Right lobe of liver (tissue), 6 donors: ENCODE results near the gene MAPK8IP3. TPM values are rescaled to one million over a fixed set of nuclear protein-coding genes. Genes with fewer than 3 reads are reported as not detected.
A peak's percentile ranks its signal among the peaks of the same experiment; 100 is the strongest.

Experiments
- ATAC-seq, 4 donors: fragments of 200-7000 bp; cut with Tn5 transposase; one replicate each; pipeline ENCODE4 v1.9.1; 2020; ENCODE audit warnings: mild to moderate bottlenecking in 4 of 4, moderate library complexity in 4 of 4
- DNase-seq, 3 donors: peaks; one replicate each; pipeline ENCODE4 v3.0.0-alpha.2; 2020
- H3K27ac ChIP-seq, 3 donors: fragments of 200-600 bp; one replicate each; pipeline ENCODE4 v1.8.0; 2022
- H3K27me3 ChIP-seq, 2 donors: fragments of 200-600 bp; one replicate each; pipeline ENCODE4 v1.8.0; 2022
- H3K36me3 ChIP-seq, 4 donors: fragments of 200-600 bp; sonication (generic) in 1 of 4; one replicate each; pipeline versions ENCODE4 v1.5.1 to v1.8.0; 2017 to 2022; ENCODE audit warnings: control low read depth in 1 of 4
- H3K4me1 ChIP-seq, 4 donors: fragments of 200-600 bp; sonication (generic) in 1 of 4; one replicate each; pipeline versions ENCODE4 v1.5.1 to v1.8.0; 2017 to 2022; ENCODE audit warnings: control low read depth in 1 of 4
- H3K4me3 ChIP-seq, 3 donors: fragments of 200-600 bp; one replicate each; pipeline ENCODE4 v1.8.0; 2022
- H3K9me3 ChIP-seq, 4 donors: fragments of 200-600 bp; sonication (generic) in 1 of 4; one replicate each; pipeline versions ENCODE4 v1.5.1 to v1.8.0; 2017 to 2022; ENCODE audit warnings: control low read depth in 1 of 4
- CTCF ChIP-seq, 4 donors: fragments of 200-600 bp in 3 of 4; fragments of 450-650 bp in 1 of 4; IDR thresholded peaks; one replicate each; pipeline versions ENCODE4 v1.5.1 to v1.8.0; 2016 to 2022; ENCODE audit warnings: antibody characterized with exemption in 4 of 4, mild to moderate bottlenecking in 2 of 4
- POLR2A ChIP-seq: fragments of 450-650 bp; IDR thresholded peaks from one replicate; pipeline ENCODE4 v1.6.1; 2017; ENCODE audit warnings: antibody characterized with exemption, mild to moderate bottlenecking
- WGBS: methylation state at CpG from one replicate; pipeline ENCODE4 v1.1.6; 2018; ENCODE audit warnings: low coverage, low lambda C conversion rate; ENCODE audit not compliant: insufficient coverage; ENCODE audit errors: missing lambda C conversion rate; 5-methylcytosine and 5-hydroxymethylcytosine counted together
- intact Hi-C, 2 donors: fragments of 100-400 bp; cut with DNase I; formaldehyde crosslinking; loops; one replicate each; pipeline versions ENCODE4 v1.11.2 to v1.14.1; 2022
- long read RNA-seq: library from polyadenylated mRNA; unstranded; transcript quantifications from one replicate; pipeline ENCODE4 v2.0.0, GENCODE V29; 2019
- total RNA-seq, 6 experiments: library from RNA; depleted of rRNA in 2 of 6; stranded (reverse); fragments of >200 nt in 2 of 6; fragmentation: NEBNext Ultra II Directional in 3 of 6; extraction: Animal tissue kit (Norgen Biotek cat#: 25700) in 3 of 6; gene quantifications; one replicate each; pipeline versions ENCODE4 v1.1.0 to v1.2.4, GENCODE V29; 2016 to 2023
- donor health status: DM: no; HTN: yes; CAD: no.
- donor health status: DM: no; HTN: no; CAD: no.
- donor health status: DM: no; HTN: no; CAD: no.
- donor health status: DM: no; HTN: yes; CAD: no.
- donor health status: DM: no; HTN: yes; CAD: no.

Gene MAPK8IP3, protein sequence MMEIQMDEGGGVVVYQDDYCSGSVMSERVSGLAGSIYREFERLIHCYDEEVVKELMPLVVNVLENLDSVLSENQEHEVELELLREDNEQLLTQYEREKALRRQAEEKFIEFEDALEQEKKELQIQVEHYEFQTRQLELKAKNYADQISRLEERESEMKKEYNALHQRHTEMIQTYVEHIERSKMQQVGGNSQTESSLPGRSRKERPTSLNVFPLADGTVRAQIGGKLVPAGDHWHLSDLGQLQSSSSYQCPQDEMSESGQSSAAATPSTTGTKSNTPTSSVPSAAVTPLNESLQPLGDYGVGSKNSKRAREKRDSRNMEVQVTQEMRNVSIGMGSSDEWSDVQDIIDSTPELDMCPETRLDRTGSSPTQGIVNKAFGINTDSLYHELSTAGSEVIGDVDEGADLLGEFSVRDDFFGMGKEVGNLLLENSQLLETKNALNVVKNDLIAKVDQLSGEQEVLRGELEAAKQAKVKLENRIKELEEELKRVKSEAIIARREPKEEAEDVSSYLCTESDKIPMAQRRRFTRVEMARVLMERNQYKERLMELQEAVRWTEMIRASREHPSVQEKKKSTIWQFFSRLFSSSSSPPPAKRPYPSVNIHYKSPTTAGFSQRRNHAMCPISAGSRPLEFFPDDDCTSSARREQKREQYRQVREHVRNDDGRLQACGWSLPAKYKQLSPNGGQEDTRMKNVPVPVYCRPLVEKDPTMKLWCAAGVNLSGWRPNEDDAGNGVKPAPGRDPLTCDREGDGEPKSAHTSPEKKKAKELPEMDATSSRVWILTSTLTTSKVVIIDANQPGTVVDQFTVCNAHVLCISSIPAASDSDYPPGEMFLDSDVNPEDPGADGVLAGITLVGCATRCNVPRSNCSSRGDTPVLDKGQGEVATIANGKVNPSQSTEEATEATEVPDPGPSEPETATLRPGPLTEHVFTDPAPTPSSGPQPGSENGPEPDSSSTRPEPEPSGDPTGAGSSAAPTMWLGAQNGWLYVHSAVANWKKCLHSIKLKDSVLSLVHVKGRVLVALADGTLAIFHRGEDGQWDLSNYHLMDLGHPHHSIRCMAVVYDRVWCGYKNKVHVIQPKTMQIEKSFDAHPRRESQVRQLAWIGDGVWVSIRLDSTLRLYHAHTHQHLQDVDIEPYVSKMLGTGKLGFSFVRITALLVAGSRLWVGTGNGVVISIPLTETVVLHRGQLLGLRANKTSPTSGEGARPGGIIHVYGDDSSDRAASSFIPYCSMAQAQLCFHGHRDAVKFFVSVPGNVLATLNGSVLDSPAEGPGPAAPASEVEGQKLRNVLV (N-terminal part only)
- 10 to 100 TPM in 5 of 6 experiments, 1 to 10 TPM in 1; 8.7 to 37.3 (median 23.0) TPM for total RNA-seq
- long read RNA-seq, result 0 reads

- ATAC-seq (peak; percentile 89 to 96 (median 92)), DNase-seq (peak; percentile 93 to 95 (median 94))
- H3K27me3 ChIP-seq, result no peaks in the 10 kb centered on the region
- H3K27ac ChIP-seq, result peak within 1 kb of the TSS; percentile 58 to 93 (median 81)
- H3K4me3 ChIP-seq, result peak within 1 kb of the TSS; percentile 63 to 97 (median 82)
- TF ChIP-seq CTCF (IDR thresholded peaks at IDR 0.05), result peak; percentile 95 to 100 (median 100)
- peak; percentile 97 for TF ChIP-seq POLR2A
- intact Hi-C loops, result no loop called here
- H3K9me3 ChIP-seq, result no peaks in the 10 kb centered on the region
- peaks cover 0 to 9% (median under 1%) of the 10 kb centered on the region in 4 donors for H3K36me3 ChIP-seq
- peaks cover 0 to 20% (median 6%) of the 10 kb centered on the region in 4 donors for H3K4me1 ChIP-seq
- 0% methylated on average over 17 of the region's 79 CpGs for WGBS
Measured at GRCh38 chr16:1705688-1706385, at the start of gene MAPK8IP3. TSS of gene MAPK8IP3 (plus strand) at chr16:1706195. CDS start at chr16:1706340, 145 bp downstream.

DNA sequence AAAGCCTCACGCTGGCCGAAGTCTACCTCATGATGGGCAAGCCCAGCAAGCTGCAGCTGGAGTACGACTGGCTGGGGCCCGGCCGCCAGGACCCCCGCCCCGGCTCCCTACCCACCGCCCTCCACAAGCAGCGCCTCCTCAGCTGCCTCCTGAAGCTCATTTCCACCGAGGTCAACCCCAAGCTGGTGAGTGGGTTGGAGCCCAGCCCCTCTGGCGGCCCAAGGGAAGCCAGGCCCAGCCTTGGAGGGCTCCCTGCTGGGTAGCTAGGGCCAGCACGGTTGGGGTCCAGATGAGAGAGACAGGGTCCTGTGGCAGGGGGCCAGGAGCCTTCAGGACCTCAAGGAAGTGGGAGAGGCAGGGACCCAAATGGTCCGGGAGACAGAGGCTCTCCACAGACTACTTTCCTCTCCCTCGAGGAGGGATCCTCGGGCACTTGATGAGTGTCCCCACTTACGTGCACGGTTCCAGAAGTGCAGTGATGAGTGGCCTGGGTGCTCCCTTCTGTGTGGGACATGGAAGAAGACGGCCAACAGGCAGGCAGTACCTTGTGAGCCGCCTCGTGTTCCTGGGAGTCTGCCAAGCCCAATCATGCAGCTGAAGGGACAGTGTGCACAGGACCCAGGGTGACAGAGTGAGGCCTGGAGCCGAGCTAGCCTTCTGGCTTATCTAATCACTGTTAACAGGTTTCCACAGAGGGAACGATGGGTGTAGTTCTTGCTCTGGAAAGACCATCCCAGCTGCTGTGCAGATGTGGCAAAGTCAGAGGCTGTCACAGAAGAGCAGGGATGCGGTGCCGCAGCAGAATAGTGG is 49.0 kb upstream of the MAPK8IP3 start:
- Histone ChIP-seq H3K27me3 (no peaks in the 10 kb centered on the region), H3K4me1 (no peaks in the 10 kb centered on the region), H3K36me3 (peaks cover 0 to 68% (median 24%) of the 10 kb centered on the region in 4 donors), H3K4me3 (no peak overlapping the region), H3K9me3 (no peaks in the 10 kb centered on the region), H3K27ac (no peak overlapping the region)
- no peak for ATAC-seq
- no peak for DNase-seq
- intact Hi-C loops, result no loop called here
- 50% methylated on average over 3 of the region's 24 CpGs for WGBS
- TF ChIP-seq POLR2A, result no peak
- TF ChIP-seq CTCF (IDR thresholded peaks at IDR 0.05), result no peak

- WGBS, result 80% methylated on average over 1 of the region's 13 CpGs
Measured at GRCh38 chr16:1657841-1658240, 48.2 kb upstream of the MAPK8IP3 start.

More at GRCh38 chr16:1657841-1658240, 48.2 kb upstream of the MAPK8IP3 start:
- DNase-seq (no peak), ATAC-seq (no peak)
- intact Hi-C loops, result no loop called here
- H3K9me3 ChIP-seq, result no peaks in the 10 kb centered on the region
- H3K36me3 ChIP-seq, result peaks cover 0 to 71% (median 24%) of the 10 kb centered on the region in 4 donors
- H3K27me3 ChIP-seq, result no peaks in the 10 kb centered on the region
- no peak overlapping the region for H3K27ac ChIP-seq
- H3K4me1 ChIP-seq, result no peaks in the 10 kb centered on the region
- H3K4me3 ChIP-seq, result no peak overlapping the region
- TF ChIP-seq CTCF (IDR thresholded peaks at IDR 0.05) (no peak), POLR2A (no peak)
